ENCODE results near the gene PREX1.

PREX1 gene

GRCh38 chr20:48667481-48667880, 160.3 kb downstream of the PREX1 start:
- ChIA-PET CTCF (interaction anchor here (1.3 kb wide), 1 partner anchor 10 kb away, joined by 9 read pairs; no protein-coding TSS in a partner anchor), POLR2A (ENCODE audit: low non-redundant PET) (no interaction called here)
- no peak for TF ChIP-seq CTCF (conservative IDR thresholded peaks at IDR 0.05; ENCODE audit: low read depth)
- H3K27ac ChIP-seq = no peak overlapping the region
- no peak for DNase-seq (ENCODE audit: low spot score)

- H3K27ac ChIP-seq = no peak overlapping the region
- DNase-seq (ENCODE audit: low spot score) = no peak
- CTCF ChIA-PET = interaction anchor here (0.6 kb wide), 1 partner anchor 828 kb away, joined by 3 read pairs; no protein-coding TSS in a partner anchor
- no peak for TF ChIP-seq CTCF (conservative IDR thresholded peaks at IDR 0.05; ENCODE audit: low read depth)
- POLR2A ChIA-PET (ENCODE audit: low non-redundant PET) = no interaction called here
Measured at GRCh38 chr20:48665785-48666184, 162.0 kb downstream of the PREX1 start.

DNA sequence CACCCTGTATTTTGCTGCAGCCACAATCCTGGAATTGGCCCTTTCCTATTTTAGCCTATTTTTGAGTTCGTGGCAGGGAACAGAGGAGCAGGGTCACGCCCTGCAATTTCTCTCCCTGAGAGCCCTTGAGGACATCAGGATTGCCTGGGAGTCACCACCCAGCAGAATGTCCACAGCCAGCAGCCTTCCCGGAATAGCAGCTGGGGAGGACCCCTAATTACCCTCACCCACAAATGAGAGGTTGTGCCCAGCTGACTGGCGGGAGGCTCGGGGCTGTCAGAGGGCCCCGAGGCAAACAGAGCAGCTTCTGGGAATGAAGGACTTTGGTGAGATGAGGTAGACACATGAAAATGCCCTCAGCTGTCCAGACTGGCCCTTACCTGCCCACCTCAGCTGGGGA, 165.1 kb downstream of the PREX1 start:
- CTCF ChIA-PET = interaction anchor here (0.5 to 2.3 kb wide), 2 partner anchors 9 to 242 kb away, joined by 3 to 8 read pairs; no protein-coding TSS in a partner anchor
- no peak for TF ChIP-seq CTCF (conservative IDR thresholded peaks at IDR 0.05; ENCODE audit: low read depth)
- POLR2A ChIA-PET (ENCODE audit: low non-redundant PET) = no interaction called here

DNA sequence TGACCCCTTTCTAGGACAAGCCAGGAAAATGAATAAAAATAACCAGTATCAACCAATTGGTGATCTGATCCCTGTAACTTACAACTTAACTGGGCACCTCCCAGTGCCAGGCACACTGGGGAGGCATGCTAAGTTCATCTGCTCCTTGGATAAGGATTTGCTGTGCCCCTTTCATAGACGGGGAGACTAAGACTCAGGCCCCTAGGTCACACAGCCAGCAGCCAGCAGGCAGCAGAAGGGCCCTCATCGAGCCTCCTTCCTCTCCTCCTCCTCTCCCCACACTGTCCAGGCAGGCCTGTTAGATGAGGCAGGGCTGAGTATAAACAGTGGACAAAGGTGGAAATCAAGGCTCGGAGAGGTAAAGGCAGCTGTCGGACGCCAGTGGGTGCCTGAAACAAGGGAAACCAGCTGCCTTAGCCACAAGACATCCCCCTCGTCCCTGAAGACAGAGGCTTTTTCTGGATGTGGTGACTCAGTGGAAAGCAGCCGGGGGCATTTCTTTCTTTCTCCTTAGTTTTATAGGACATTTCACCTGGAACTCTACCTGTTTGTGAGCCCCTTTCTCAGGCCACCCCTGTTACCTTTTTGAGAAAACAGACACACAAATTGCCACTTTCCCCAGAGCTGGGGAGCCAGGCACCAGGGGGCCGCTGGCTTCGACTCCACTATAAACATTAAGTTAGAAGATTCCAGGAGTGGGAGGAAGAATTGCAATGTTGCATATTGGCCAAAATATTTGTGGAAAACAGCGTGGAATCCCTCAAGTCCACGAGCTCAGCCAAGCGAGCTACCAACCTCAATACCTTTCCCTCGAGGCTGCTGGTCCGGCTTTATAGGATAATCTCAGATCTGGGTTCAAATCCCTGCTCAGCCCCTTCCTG, 166.0 kb downstream of the PREX1 start:
- no peak for DNase-seq (ENCODE audit: low spot score)
- H3K27ac ChIP-seq = no peak overlapping the region
- ChIA-PET CTCF (interaction anchor here (0.6 to 2.3 kb wide), 2 partner anchors 129 to 243 kb away, joined by 3 to 8 read pairs; no protein-coding TSS in a partner anchor), POLR2A (ENCODE audit: low non-redundant PET) (no interaction called here)
- no peak for TF ChIP-seq CTCF (conservative IDR thresholded peaks at IDR 0.05; ENCODE audit: low read depth)

More for the DNA sequence above, 165.1 kb downstream of the PREX1 start:
- H3K27ac ChIP-seq = no peak overlapping the region
- DNase-seq (ENCODE audit: low spot score) = no peak

- no peak overlapping the region for H3K27ac ChIP-seq
- ChIA-PET POLR2A (ENCODE audit: low non-redundant PET) (no interaction called here), CTCF (interaction anchor here (0.7 kb wide), 1 partner anchor 416 kb away, joined by 3 read pairs; no protein-coding TSS in a partner anchor)
- DNase-seq (ENCODE audit: low spot score) = no peak
- TF ChIP-seq CTCF (conservative IDR thresholded peaks at IDR 0.05; ENCODE audit: low read depth) = no peak
Measured at GRCh38 chr20:48660788-48661187, 167.0 kb downstream of the PREX1 start.

DNA sequence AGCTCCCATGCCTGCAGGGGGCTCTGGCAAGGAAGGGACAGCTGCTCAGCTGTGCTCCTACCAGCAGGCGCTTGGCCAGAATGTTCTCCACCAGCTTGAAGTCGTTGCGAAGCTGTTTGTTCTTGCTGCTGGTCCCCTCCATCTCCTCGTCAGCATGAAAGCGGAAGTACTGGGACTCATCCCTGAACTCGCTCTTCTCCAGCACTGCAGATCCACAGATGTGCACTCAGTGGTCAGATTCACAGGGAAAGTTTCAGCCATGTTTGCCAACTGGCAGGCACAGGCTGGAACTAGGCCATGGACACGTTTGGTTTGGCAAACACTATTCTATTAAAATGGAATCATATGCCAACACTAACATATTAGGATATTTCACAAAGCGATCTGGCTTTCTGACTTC, 167.9 kb downstream of the PREX1 start:
- ChIA-PET POLR2A (ENCODE audit: low non-redundant PET) (no interaction called here), CTCF (interaction anchor here (0.7 kb wide), 2 partner anchors 38 to 245 kb away, joined by 3 to 5 read pairs; no protein-coding TSS in a partner anchor)
- no peak for TF ChIP-seq CTCF (conservative IDR thresholded peaks at IDR 0.05; ENCODE audit: low read depth)
- DNase-seq (ENCODE audit: low spot score) = no peak
- H3K27ac ChIP-seq = peak overlapping the region; percentile 42
